Measurements from ENCODE around the gene ACSM6.

- TF ChIP-seq CTCF (IDR thresholded peaks at IDR 0.05), result peak in 3 of 7 experiments; percentile 15 to 31 (median 25)
- TF ChIP-seq POLR2A (IDR thresholded peaks at IDR 0.05), result no peak
Observed at GRCh38 chr10:95208702-95209391, 14.8 kb downstream of the ACSM6 start.

Data from body of pancreas (tissue), 4 donors.